HepG2 (cell line): ENCODE data around the gene AHCYL1. TPM values are rescaled to one million over a fixed set of nuclear protein-coding genes. Genes with fewer than 3 reads are reported as not detected.

Experiments
- AHDC1 ChIP-seq: sonication (generic); formaldehyde crosslinking; IDR thresholded peaks from 2 replicates; pipeline ENCODE4 v1.5.1; 2020; ENCODE audit warnings: mild to moderate bottlenecking, missing genetic modification reagents, borderline replicate concordance
- CCAR2 ChIP-seq: fragments of 200-400 bp; formaldehyde crosslinking; optimal IDR thresholded peaks from 2 replicates; pipeline ENCODE3; 2018; ENCODE audit warnings: low read depth, mild to moderate bottlenecking, low read length, moderate library complexity
- HNF1A ChIP-seq, 2 experiments: sonication (generic) in 1 of 2; formaldehyde crosslinking in 1 of 2; IDR thresholded peaks; 2 replicates each; pipeline versions ENCODE4 v1.4.0 to v1.6.1; 2016 to 2020; ENCODE audit warnings: borderline replicate concordance in 1 of 2, low read depth in 1 of 2, mild to moderate bottlenecking in 1 of 2, missing genetic modification reagents in 1 of 2
- ISX ChIP-seq: sonication (generic); formaldehyde crosslinking; conservative IDR thresholded peaks from 2 replicates; pipeline ENCODE4 v1.5.0; 2020; ENCODE audit warnings: missing genetic modification reagents
- NFIC ChIP-seq: IDR thresholded peaks from 2 replicates; pipeline ENCODE4 v1.6.1; 2012; ENCODE audit warnings: mild to moderate bottlenecking, low read length, inconsistent platforms
- PRDM15 ChIP-seq: sonication (generic); formaldehyde crosslinking; IDR thresholded peaks from 2 replicates; pipeline ENCODE4 v1.4.0; 2020; ENCODE audit warnings: missing genetic modification reagents
- THAP7 ChIP-seq: sonication (generic); formaldehyde crosslinking; IDR thresholded peaks from 2 replicates; pipeline ENCODE4 v1.8.1; 2023; ENCODE audit warnings: mild to moderate bottlenecking, missing genetic modification reagents
- ZBTB46 ChIP-seq: sonication (generic); formaldehyde crosslinking; IDR thresholded peaks from 2 replicates; pipeline ENCODE4 v1.4.0; 2020; ENCODE audit warnings: mild to moderate bottlenecking, missing genetic modification reagents, borderline replicate concordance
- ZNF614 ChIP-seq: IDR thresholded peaks from 2 replicates; pipeline ENCODE4 v1.6.1; 2018; ENCODE audit warnings: missing biosample characterization, missing genetic modification reagents, inconsistent platforms, borderline replicate concordance
- polyA plus RNA-seq, 8 experiments: library from polyadenylated mRNA; depleted of rRNA in 3 of 8; stranded (reverse) in 7 of 8; unstranded in 1 of 8; fragments of >200 nt; fragmentation: Illumina TruSeq in 4 of 8; extraction: Trizol in 4 of 8; gene quantifications; 2 replicates each; pipeline versions ENCODE4 v1.2.1 to v1.2.3, GENCODE V29; 2011 to 2016; ENCODE audit warnings: low read depth in 4 of 8, missing spikeins in 1 of 8, mixed read lengths in 1 of 8; ENCODE audit not compliant: insufficient read depth in 1 of 8
- total RNA-seq, 5 experiments: library from RNA; depleted of rRNA; stranded (reverse); fragments of >200 nt; fragmentation: Illumina TruSeq; extraction: Trizol; gene quantifications; 2 replicates each; pipeline ENCODE4 v1.2.3, GENCODE V29; 2016; ENCODE audit warnings: low read depth in 1 of 5

AHCYL1 gene
- total and polyA plus RNA-seq, 2 of the 13 experiments (the other 11 are each of a cell fraction or from before 2014, with no cell fraction given), result 40.9 to 76.3 TPM

GRCh38 chr1:110034040-110034450 is 49.5 kb downstream of the AHCYL1 start (continued):
- TF ChIP-seq HNF1A (IDR thresholded peaks at IDR 0.05; ENCODE audit: low read depth) (no peak), HNF1A (CRISPR knock-in tag; IDR thresholded peaks at IDR 0.05; ENCODE audit: borderline replicate concordance) (no peak), CCAR2 (no peak), THAP7 (CRISPR knock-in tag) (0 out of 2 replicates have a peak, but pooled peaks have one; percentile 38), ZNF614 (CRISPR knock-in tag) (no peak), NFIC (peak; percentile 24; the same call in 1 of the 2 replicates), PRDM15 (CRISPR knock-in tag) (no peak), ISX (CRISPR knock-in tag) (no peak), ZBTB46 (CRISPR knock-in tag) (no peak), AHDC1 (CRISPR knock-in tag) (no peak)
